MM.1S (cell line): Measurements from ENCODE around the gene ZIC2.

Experiments
- DNase-seq: peaks from one replicate; pipeline ENCODE4 v3.0.0-alpha.2; 2015
- H2AFZ ChIP-seq: fragments of 300-600 bp; sonication (generic); 2 replicates; pipeline ENCODE4 v1.6.0; 2016; ENCODE audit warnings: antibody characterized with exemption, low read length
- H3F3A ChIP-seq: fragments of 300-600 bp; sonication (generic); 2 replicates; pipeline ENCODE4 v1.6.1; 2016; ENCODE audit warnings: mild to moderate bottlenecking, antibody characterized with exemption, low read length, moderate library complexity, mixed read lengths; ENCODE audit not compliant: insufficient read depth
- H3K27ac ChIP-seq: fragments of 300-600 bp; sonication (generic); 2 replicates; pipeline ENCODE4 v1.5.1; 2016; ENCODE audit warnings: mild to moderate bottlenecking, low read length
- H3K27me3 ChIP-seq: fragments of 300-600 bp; sonication (generic); replicated peaks from 2 replicates; pipeline ENCODE4 v1.6.0; 2016; ENCODE audit warnings: low read length; ENCODE audit not compliant: insufficient read depth
- H3K36me3 ChIP-seq: fragments of 300-600 bp; sonication (generic); replicated peaks from 2 replicates; pipeline ENCODE4 v1.6.1; 2016; ENCODE audit warnings: mild to moderate bottlenecking, low read length, mixed read lengths; ENCODE audit not compliant: insufficient read depth
- H3K4me1 ChIP-seq: fragments of 300-600 bp; sonication (generic); 2 replicates; pipeline ENCODE4 v1.6.1; 2016; ENCODE audit warnings: low read length, mixed read lengths
- H3K4me2 ChIP-seq: fragments of 300-600 bp; sonication (generic); 2 replicates; pipeline ENCODE4 v1.6.0; 2016; ENCODE audit warnings: low read depth, low read length
- H3K4me3 ChIP-seq: fragments of 300-600 bp; sonication (generic); 2 replicates; pipeline ENCODE4 v1.5.1; 2016; ENCODE audit warnings: low read length, mixed read lengths
- H3K79me2 ChIP-seq: fragments of 300-600 bp; sonication (generic); 2 replicates; pipeline ENCODE4 v1.6.1; 2016; ENCODE audit warnings: mixed run types, low read length, mixed read lengths
- H3K9ac ChIP-seq: fragments of 300-600 bp; sonication (generic); 2 replicates; pipeline ENCODE4 v1.6.1; 2016; ENCODE audit warnings: low read length, mixed read lengths
- H3K9me2 ChIP-seq: fragments of 300-600 bp; sonication (generic); replicated peaks from 2 replicates; pipeline ENCODE4 v1.6.1; 2016; ENCODE audit warnings: mild to moderate bottlenecking, low read length, mixed read lengths; ENCODE audit not compliant: insufficient read depth
- H3K9me3 ChIP-seq: fragments of 300-600 bp; sonication (generic); replicated peaks from 2 replicates; pipeline ENCODE4 v1.6.1; 2016; ENCODE audit warnings: mild to moderate bottlenecking, low read length, mixed read lengths; ENCODE audit not compliant: insufficient read depth
- H4K20me1 ChIP-seq: fragments of 300-600 bp; sonication (generic); 2 replicates; pipeline ENCODE4 v1.6.1; 2016; ENCODE audit warnings: mild to moderate bottlenecking, low read length, moderate library complexity, mixed read lengths; ENCODE audit not compliant: insufficient read depth
- CTCF ChIP-seq: fragments of 300-600 bp; sonication (generic); IDR thresholded peaks from 2 replicates; pipeline ENCODE4 v1.5.1; 2016; ENCODE audit warnings: antibody characterized with exemption, low read length, mixed read lengths
- EZH2 ChIP-seq: fragments of 300-600 bp; sonication (generic); optimal IDR thresholded peaks from 2 replicates; pipeline ENCODE3; 2017; ENCODE audit warnings: low read depth, mild to moderate bottlenecking, antibody characterized with exemption, low read length, mixed read lengths
- EZH2phosphoT487 ChIP-seq: fragments of 300-600 bp; sonication (generic); IDR thresholded peaks from 2 replicates; pipeline ENCODE4 v1.6.1; 2018; ENCODE audit warnings: antibody characterized with exemption, low read length

The ZIC2 gene

GRCh38 chr13:100035936-100036335 is 54.4 kb downstream of the ZIC2 start:
- no peak overlapping the region for H3K4me2 ChIP-seq
- TF ChIP-seq EZH2phosphoT487 (no peak), EZH2 (no peak), CTCF (no peak)
- H3K9me3 ChIP-seq, result no peaks in the 10 kb centered on the region
- no peaks in the 10 kb centered on the region for H3K79me2 ChIP-seq
- no peaks in the 10 kb centered on the region for H3K36me3 ChIP-seq
- no peak overlapping the region for H2AFZ ChIP-seq
- no peak for DNase-seq
- no peaks in the 10 kb centered on the region for H3F3A ChIP-seq
- no peaks in the 10 kb centered on the region for H4K20me1 ChIP-seq
- no peak overlapping the region for H3K9ac ChIP-seq
- H3K27ac ChIP-seq, result no peak overlapping the region
- no peaks in the 10 kb centered on the region for H3K9me2 ChIP-seq
- no peaks in the 10 kb centered on the region for H3K27me3 ChIP-seq
- H3K4me3 ChIP-seq, result no peak overlapping the region
- H3K4me1 ChIP-seq, result no peaks in the 10 kb centered on the region
